RWPE1 (cell line): ENCODE data around the gene CTIF.

ENCODE experiments used
- CTCF ChIA-PET: fragments of 350-600 bp; sonication (Branson Sonifier 250); formaldehyde crosslinking; extraction: SDS; loops from one replicate; lab custom pipeline; 2021; lab: Yijun Ruan, JAX
- POLR2A ChIA-PET: fragments of 400-600 bp; formaldehyde crosslinking; extraction: SDS; loops from one replicate; lab custom pipeline; 2020; ENCODE audit warnings: antibody characterized with exemption; ENCODE audit not compliant: low non-redundant PET; lab: Yijun Ruan, JAX
- DNase-seq: peaks from one replicate; pipeline ENCODE4 v3.0.0; 2012; ENCODE audit warnings: low spot score
- H3K27ac ChIP-seq: fragments of 450-650 bp; 2 replicates; pipeline ENCODE4 v1.5.1; 2017
- TF ChIP-seq, protein P1 (sequence below): fragments of 450-650 bp; conservative IDR thresholded peaks from 2 replicates; pipeline ENCODE4 v1.5.1; 2017; ENCODE audit warnings: low read depth, mild to moderate bottlenecking

Gene CTIF

DNA sequence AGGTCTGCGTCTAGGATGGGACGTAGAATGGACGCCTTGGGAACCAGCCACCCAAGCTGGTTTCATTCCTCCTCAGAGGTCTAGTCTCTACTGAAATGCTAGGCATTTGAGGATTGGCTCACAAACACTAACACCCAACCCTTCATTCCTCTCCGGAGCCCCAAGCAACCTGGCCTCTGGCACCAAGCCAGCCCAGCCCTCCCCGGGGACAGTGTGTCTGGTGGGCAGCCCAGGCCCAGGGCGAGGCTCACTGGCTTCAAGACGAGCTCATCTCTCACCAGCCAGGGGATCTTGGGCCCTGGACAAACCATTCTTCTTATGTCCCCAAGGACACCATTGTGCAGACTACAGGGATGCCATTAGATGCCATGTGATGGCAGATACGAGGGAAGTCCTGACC is 182.5 kb downstream of the CTIF start:
- H3K27ac ChIP-seq: no peak overlapping the region
- CTCF ChIA-PET: interaction anchor here (0.6 kb wide), 1 partner anchor 700 kb away, joined by 3 read pairs; no protein-coding TSS in a partner anchor
- POLR2A ChIA-PET: no interaction called here
- TF ChIP-seq, protein P1, sequence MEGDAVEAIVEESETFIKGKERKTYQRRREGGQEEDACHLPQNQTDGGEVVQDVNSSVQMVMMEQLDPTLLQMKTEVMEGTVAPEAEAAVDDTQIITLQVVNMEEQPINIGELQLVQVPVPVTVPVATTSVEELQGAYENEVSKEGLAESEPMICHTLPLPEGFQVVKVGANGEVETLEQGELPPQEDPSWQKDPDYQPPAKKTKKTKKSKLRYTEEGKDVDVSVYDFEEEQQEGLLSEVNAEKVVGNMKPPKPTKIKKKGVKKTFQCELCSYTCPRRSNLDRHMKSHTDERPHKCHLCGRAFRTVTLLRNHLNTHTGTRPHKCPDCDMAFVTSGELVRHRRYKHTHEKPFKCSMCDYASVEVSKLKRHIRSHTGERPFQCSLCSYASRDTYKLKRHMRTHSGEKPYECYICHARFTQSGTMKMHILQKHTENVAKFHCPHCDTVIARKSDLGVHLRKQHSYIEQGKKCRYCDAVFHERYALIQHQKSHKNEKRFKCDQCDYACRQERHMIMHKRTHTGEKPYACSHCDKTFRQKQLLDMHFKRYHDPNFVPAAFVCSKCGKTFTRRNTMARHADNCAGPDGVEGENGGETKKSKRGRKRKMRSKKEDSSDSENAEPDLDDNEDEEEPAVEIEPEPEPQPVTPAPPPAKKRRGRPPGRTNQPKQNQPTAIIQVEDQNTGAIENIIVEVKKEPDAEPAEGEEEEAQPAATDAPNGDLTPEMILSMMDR: no peak
- DNase-seq: no peak

DNA sequence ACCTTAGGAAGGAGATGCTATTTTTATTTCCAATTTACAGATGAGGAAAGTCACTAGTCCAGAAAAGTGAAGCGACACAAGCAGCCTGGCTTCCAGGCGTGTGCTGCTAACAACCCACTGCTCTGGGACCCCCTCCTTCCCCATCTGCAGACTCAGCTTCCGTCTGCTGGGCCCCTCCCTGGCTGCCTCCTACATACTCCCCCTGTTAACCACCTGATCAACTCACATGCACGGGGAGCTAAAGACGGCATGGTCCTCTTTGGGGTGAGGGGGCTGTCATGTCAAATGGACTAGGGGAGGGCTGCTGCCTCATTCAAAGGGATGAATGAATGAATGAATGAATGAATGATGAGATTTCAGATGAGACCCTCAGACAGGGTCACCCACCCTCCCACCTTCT is 184.2 kb downstream of the CTIF start:
- no peak for DNase-seq
- no peak overlapping the region for H3K27ac ChIP-seq
- TF ChIP-seq, protein P1: no peak
- POLR2A ChIA-PET: no interaction called here
- CTCF ChIA-PET: no interaction called here

DNA sequence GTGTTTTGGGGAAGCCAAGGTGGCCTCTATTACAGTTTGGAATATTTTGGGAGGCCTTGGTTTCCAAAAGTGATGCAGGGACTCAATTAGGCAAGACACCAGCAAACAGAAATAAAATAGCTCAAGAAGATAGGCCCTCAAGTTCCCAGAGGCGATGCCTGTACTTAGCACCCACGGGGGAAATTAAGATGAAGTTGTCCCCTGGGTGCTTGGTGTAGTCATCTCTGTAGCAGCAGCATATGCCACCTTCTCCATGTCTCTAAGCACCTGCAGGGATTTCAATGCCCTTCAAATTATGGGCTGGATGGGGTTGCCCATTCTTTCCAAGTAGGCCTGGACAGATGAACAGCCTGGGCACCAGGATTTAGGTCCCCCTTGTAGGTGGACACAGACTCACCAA is 185.0 kb downstream of the CTIF start:
- CTCF ChIA-PET: no interaction called here
- TF ChIP-seq, protein P1: no peak
- POLR2A ChIA-PET: no interaction called here
- no peak overlapping the region for H3K27ac ChIP-seq
- no peak for DNase-seq

DNA sequence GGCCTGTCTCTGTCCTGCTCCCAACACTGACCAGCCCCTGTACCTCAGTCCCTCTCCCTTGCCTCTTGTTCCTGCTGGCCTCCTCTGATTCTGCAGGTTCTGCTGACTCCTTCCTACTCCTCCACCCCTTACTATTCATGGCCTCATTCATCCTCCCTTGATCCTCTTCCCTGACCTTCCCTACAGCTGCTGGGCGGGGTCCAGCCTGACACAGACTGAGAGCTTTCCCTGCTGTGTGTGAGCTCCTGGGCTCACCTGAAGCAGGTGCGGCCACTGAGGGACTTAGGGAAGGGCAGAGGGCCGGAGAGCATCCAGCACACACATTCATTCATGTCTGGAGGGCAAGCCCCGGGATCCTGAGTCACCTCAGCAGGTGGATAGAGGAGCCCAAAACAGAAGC is 185.6 kb downstream of the CTIF start:
- CTCF ChIA-PET: no interaction called here
- DNase-seq: no peak
- TF ChIP-seq, protein P1: no peak
- H3K27ac ChIP-seq: peak overlapping the region; percentile 28
- POLR2A ChIA-PET: no interaction called here

DNA sequence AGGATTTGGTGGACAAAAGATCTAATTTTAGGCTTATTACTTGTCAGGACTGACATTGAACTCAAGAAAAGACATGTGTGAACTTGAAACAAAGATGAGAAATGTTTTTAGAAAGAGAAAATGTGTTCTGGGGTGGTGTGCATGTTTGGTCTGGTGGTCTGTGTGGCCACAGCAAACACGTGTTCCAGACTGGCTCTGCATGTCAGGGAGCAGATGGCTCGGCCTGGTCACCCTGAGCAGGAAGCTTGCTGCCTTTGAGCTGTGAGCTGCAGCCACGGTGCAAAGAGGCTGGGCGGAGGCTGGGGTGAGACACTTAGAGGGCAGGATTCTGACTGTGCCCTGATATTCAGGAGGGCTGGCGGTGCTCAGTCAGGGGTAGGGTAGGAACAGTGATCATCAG is 186.1 kb downstream of the CTIF start:
- peak overlapping the region; percentile 28; the same call in 1 of the 2 replicates for H3K27ac ChIP-seq
- no peak for DNase-seq
- ChIA-PET POLR2A (no interaction called here), CTCF (no interaction called here)
- TF ChIP-seq, protein P1: no peak

- H3K27ac ChIP-seq: no peak overlapping the region
- ChIA-PET POLR2A (no interaction called here), CTCF (no interaction called here)
- TF ChIP-seq, protein P1: no peak
- DNase-seq: no peak
These were observed 186.7 kb downstream of the CTIF start for GRCh38 chr18:48725562-48725961.

- no peak overlapping the region for H3K27ac ChIP-seq
- DNase-seq: no peak
- TF ChIP-seq, protein P1: no peak
- ChIA-PET POLR2A (no interaction called here), CTCF (no interaction called here)
These were observed 188.8 kb downstream of the CTIF start for GRCh38 chr18:48727681-48728080.
